NB4 (cell line): ENCODE results near the gene IARS2.
"Not testable (repeated sequence)": the region's sequence is repeated elsewhere in the genome, so short reads cannot be mapped to it uniquely, and the experiment has no call there.

ENCODE experiments used
- DNase-seq: peaks from one replicate; pipeline ENCODE4 v3.0.0; 2010; ENCODE audit warnings: low read depth
- H3K4me3 ChIP-seq: one replicate; pipeline ENCODE4 v1.5.1; 2011; ENCODE audit warnings: mild to moderate bottlenecking, low read depth, low read length, moderate library complexity
- CTCF ChIP-seq: IDR thresholded peaks from one replicate; pipeline ENCODE4 v1.5.1; 2012; ENCODE audit warnings: low read depth, low read length
- MAX ChIP-seq: IDR thresholded peaks from 2 replicates; pipeline ENCODE4 v1.6.1; 2011; ENCODE audit warnings: low read depth, low read length
- MYC ChIP-seq: IDR thresholded peaks from 2 replicates; pipeline ENCODE4 v1.6.1; 2011; ENCODE audit warnings: low read depth, low read length
- POLR2A ChIP-seq: IDR thresholded peaks from 2 replicates; pipeline ENCODE4 v1.6.1; 2011; ENCODE audit warnings: mild to moderate bottlenecking; ENCODE audit not compliant: insufficient read length; ENCODE audit errors: extremely low read depth

IARS2 gene

GRCh38 chr1:220164116-220164515, 70.2 kb downstream of the IARS2 start:
- no peak for DNase-seq
- TF ChIP-seq MYC = no peak
- TF ChIP-seq CTCF = no peak
- TF ChIP-seq MAX = no peak
- TF ChIP-seq POLR2A = no peak

GRCh38 chr1:220164517-220164916, 70.6 kb downstream of the IARS2 start:
- no peak for TF ChIP-seq POLR2A
- TF ChIP-seq MYC = no peak
- TF ChIP-seq MAX = no peak
- no peak for TF ChIP-seq CTCF
- H3K4me3 ChIP-seq = no peak overlapping the region
- no peak for DNase-seq

More at GRCh38 chr1:220164116-220164515, 70.2 kb downstream of the IARS2 start:
- no peak overlapping the region for H3K4me3 ChIP-seq

- TF ChIP-seq POLR2A (no peak), CTCF (no peak), MAX (no peak), MYC (no peak)
- no peak for DNase-seq
- no peak overlapping the region for H3K4me3 ChIP-seq
Observed at GRCh38 chr1:220166853-220167252, 72.9 kb downstream of the IARS2 start.

GRCh38 chr1:220169887-220170286, 76.0 kb downstream of the IARS2 start:
- H3K4me3 ChIP-seq, DNase-seq: not testable (repeated sequence)

GRCh38 chr1:220170836-220171526, 77.0 kb downstream of the IARS2 start:
- TF ChIP-seq CTCF (no peak), POLR2A (no peak), MYC (no peak), MAX (no peak)
- H3K4me3 ChIP-seq = no peak overlapping the region
- DNase-seq = no peak

- no peak overlapping the region for H3K4me3 ChIP-seq
- TF ChIP-seq CTCF (no peak), MYC (no peak), POLR2A (no peak), MAX (no peak)
- no peak for DNase-seq
Observed at GRCh38 chr1:220176540-220176939, 82.6 kb downstream of the IARS2 start.
